Stomach (tissue), 9 donors: ENCODE results near the gene PRR11. TPM values are rescaled to one million over a fixed set of nuclear protein-coding genes. Genes with fewer than 3 reads are reported as not detected.

ENCODE experiments used
- DNase-seq, 2 donors: peaks; one replicate each; pipeline versions ENCODE4 v3.0.0 to v3.0.0-alpha.2; 2013 to 2019
- H3K27ac ChIP-seq, 5 donors: fragments of 200-600 bp in 4 of 5; sonication (generic) in 4 of 5; one replicate each; pipeline ENCODE4 v1.5.1; 2013 to 2019; ENCODE audit warnings: mild to moderate bottlenecking in 1 of 5, moderate library complexity in 1 of 5
- H3K27me3 ChIP-seq, 3 donors: fragments of 200-600 bp; sonication (generic); one replicate each; pipeline ENCODE4 v1.5.1; 2017 to 2019; ENCODE audit warnings: mixed run types in 1 of 3
- H3K36me3 ChIP-seq, 4 donors: fragments of 200-600 bp; sonication (generic); 1 replicate in 3 of 4; 2 replicates in 1 of 4; pipeline ENCODE4 v1.5.1; 2016 to 2019
- H3K4me1 ChIP-seq, 4 donors: fragments of 200-600 bp; sonication (generic); one replicate each; pipeline ENCODE4 v1.5.1; 2016 to 2019
- H3K4me3 ChIP-seq, 4 donors: fragments of 200-600 bp; sonication (generic) in 3 of 4; one replicate each; pipeline ENCODE4 v1.5.1; 2016 to 2019; ENCODE audit warnings: mild to moderate bottlenecking in 1 of 4
- H3K9me3 ChIP-seq, 4 donors: fragments of 200-600 bp; sonication (generic); one replicate each; pipeline ENCODE4 v1.5.1; 2016 to 2019
- CTCF ChIP-seq, 7 experiments: fragments of 450-650 bp in 4 of 7; fragments of 200-600 bp in 3 of 7; sonication (generic) in 3 of 7; IDR thresholded peaks; one replicate each; pipeline ENCODE4 v1.5.1; 2016 to 2019; ENCODE audit warnings: antibody characterized with exemption in 7 of 7, control low read depth in 2 of 7, mild to moderate bottlenecking in 1 of 7
- EP300 ChIP-seq: sonication (generic); formaldehyde crosslinking; IDR thresholded peaks from one replicate; pipeline ENCODE4 v1.6.1; 2017; ENCODE audit warnings: antibody characterized with exemption
- POLR2A ChIP-seq, 4 donors: fragments of 450-650 bp; IDR thresholded peaks; one replicate each; pipeline ENCODE4 v1.6.1; 2016; ENCODE audit warnings: antibody characterized with exemption in 4 of 4, control low read depth in 2 of 4, mild to moderate bottlenecking in 1 of 4, moderate library complexity in 1 of 4
- POLR2AphosphoS5 ChIP-seq, 3 donors: sonication (generic); formaldehyde crosslinking; IDR thresholded peaks; one replicate each; pipeline ENCODE4 v1.6.1; 2016; ENCODE audit warnings: antibody characterized with exemption in 3 of 3
- WGBS, 5 donors: extraction: QIAGEN DNeasy Blood & Tissue Kit in 3 of 5; methylation state at CpG; one replicate each; pipeline versions ENCODE4 v1.1.5 to v1.1.7; 2013 to 2018; 5-methylcytosine and 5-hydroxymethylcytosine counted together
- intact Hi-C: fragments of 100-400 bp; cut with DNase I; formaldehyde crosslinking; loops from one replicate; pipeline ENCODE4 v1.15.1; 2023; ENCODE audit warnings: low total_unique reads
- polyA plus RNA-seq, 3 donors: library from polyadenylated mRNA; stranded (reverse); fragments of 200-250 nt; gene quantifications; one replicate each; pipeline ENCODE4 v1.2.3, GENCODE V29; 2013
- total RNA-seq, 5 donors: library from RNA; depleted of rRNA; stranded (reverse); fragments of >200 nt; gene quantifications; one replicate each; pipeline versions ENCODE4 v1.1.0 to v1.2.3, GENCODE V29; 2014 to 2016
- donor health status: healthy with polysubstance abuse.
- donor health status: Bipolar disorder and iron deficiency.
- donor health status: healthy.

PRR11 gene
- total and polyA plus RNA-seq, 8 donors, result 0.45 to 6.4 (median 1.7) TPM; not detected in 1

- Histone ChIP-seq H3K27me3 (no peaks in the 10 kb centered on the region), H3K36me3 (no peaks in the 10 kb centered on the region), H3K4me1 (peaks cover 0 to 7% (median 2%) of the 10 kb centered on the region in 4 donors), H3K4me3 (no peak overlapping the region), H3K27ac (no peak overlapping the region), H3K9me3 (no peaks in the 10 kb centered on the region)
- intact Hi-C loops, result no loop called here
- no peak for DNase-seq
- 88 to 97% (median 93%) methylated on average over 4 of the region's 4 CpGs for WGBS, 5 donors
- TF ChIP-seq POLR2AphosphoS5 (IDR thresholded peaks at IDR 0.05), result no peak
- no peak for TF ChIP-seq CTCF (IDR thresholded peaks at IDR 0.05)
- no peak for TF ChIP-seq POLR2A (IDR thresholded peaks at IDR 0.05)
- TF ChIP-seq EP300, result no peak
These were observed 9.9 kb upstream of the PRR11 start for GRCh38 chr17:59145571-59146096.

GRCh38 chr17:59149051-59149450 is 6.5 kb upstream of the PRR11 start:
- WGBS, 5 donors, result 39 to 70% (median 56%) methylated on average over 2 of the region's 2 CpGs
- Histone ChIP-seq H3K4me1 (peaks cover 0 to 39% (median 23%) of the 10 kb centered on the region in 4 donors), H3K9me3 (no peaks in the 10 kb centered on the region), H3K4me3 (no peak overlapping the region), H3K27me3 (no peaks in the 10 kb centered on the region), H3K36me3 (no peaks in the 10 kb centered on the region), H3K27ac (no peak overlapping the region)
- intact Hi-C loops, result no loop called here
- TF ChIP-seq EP300, result no peak
- no peak for TF ChIP-seq POLR2A (IDR thresholded peaks at IDR 0.05)
- TF ChIP-seq CTCF (IDR thresholded peaks at IDR 0.05), result no peak
- TF ChIP-seq POLR2AphosphoS5 (IDR thresholded peaks at IDR 0.05), result no peak
- DNase-seq, result no peak

- peaks cover 0 to 40% (median 24%) of the 10 kb centered on the region in 4 donors for H3K4me1 ChIP-seq
- no peaks in the 10 kb centered on the region for H3K27me3 ChIP-seq
- WGBS, 5 donors, result 70 to 89% (median 86%) methylated on average over 5 of the region's 5 CpGs
- no peak for DNase-seq
- intact Hi-C loops, result no loop called here
- H3K9me3 ChIP-seq, result no peaks in the 10 kb centered on the region
- no peak for TF ChIP-seq POLR2AphosphoS5 (IDR thresholded peaks at IDR 0.05)
- H3K27ac ChIP-seq, result no peak overlapping the region
- H3K4me3 ChIP-seq, result no peak overlapping the region
- H3K36me3 ChIP-seq, result no peaks in the 10 kb centered on the region
These were observed 5.6 kb upstream of the PRR11 start for GRCh38 chr17:59149841-59150511.

- WGBS, 5 donors, result 74 to 87% (median 79%) methylated on average over 5 of the region's 5 CpGs
- intact Hi-C loops, result no loop called here
These were observed 4.5 kb upstream of the PRR11 start for GRCh38 chr17:59151006-59151405.

More at GRCh38 chr17:59151006-59151405, 4.5 kb upstream of the PRR11 start:
- no peak for DNase-seq
- Histone ChIP-seq H3K9me3 (no peaks in the 10 kb centered on the region), H3K4me3 (no peak overlapping the region), H3K27ac (no peak overlapping the region), H3K36me3 (no peaks in the 10 kb centered on the region), H3K4me1 (peaks cover 0 to 45% (median 26%) of the 10 kb centered on the region in 4 donors), H3K27me3 (no peaks in the 10 kb centered on the region)
- TF ChIP-seq POLR2A (IDR thresholded peaks at IDR 0.05) (no peak), EP300 (no peak), POLR2AphosphoS5 (IDR thresholded peaks at IDR 0.05) (no peak), CTCF (IDR thresholded peaks at IDR 0.05) (no peak)
